ENCODE measurements around the gene ATF7IP.

- no peak for TF ChIP-seq CTCF (IDR thresholded peaks at IDR 0.05)
- no peak for TF ChIP-seq ZFX (IDR thresholded peaks at IDR 0.05; ENCODE audit: borderline replicate concordance)
These were observed 25.5 kb downstream of the ATF7IP start for GRCh38 chr12:14390870-14391530.

Data from 22Rv1 (cell line).